SK-N-MC (cell line): ENCODE measurements around the gene IMMP2L.

ENCODE experiments used
- EZH2 ChIP-seq: fragments of 200-600 bp; sonication (generic); IDR thresholded peaks from one replicate; pipeline ENCODE4 v1.6.1; 2017; ENCODE audit warnings: antibody characterized with exemption
- POLR2AphosphoS5 ChIP-seq: IDR thresholded peaks from 2 replicates; pipeline ENCODE4 v1.6.1; 2012; ENCODE audit warnings: mild to moderate bottlenecking, low read depth, low read length, borderline replicate concordance

- no peak for TF ChIP-seq POLR2AphosphoS5
- no peak for TF ChIP-seq EZH2
Observed at GRCh38 chr7:110921595-110922151, 640.6 kb downstream of the IMMP2L start.
